NCI-H1436 (cell line): ENCODE results near the gene GNAT2.

Experiments used
- DNase-seq: peaks from one replicate; lab custom pipeline; 2025; lab: John Stamatoyannopoulos, UW

Gene GNAT2

DNA sequence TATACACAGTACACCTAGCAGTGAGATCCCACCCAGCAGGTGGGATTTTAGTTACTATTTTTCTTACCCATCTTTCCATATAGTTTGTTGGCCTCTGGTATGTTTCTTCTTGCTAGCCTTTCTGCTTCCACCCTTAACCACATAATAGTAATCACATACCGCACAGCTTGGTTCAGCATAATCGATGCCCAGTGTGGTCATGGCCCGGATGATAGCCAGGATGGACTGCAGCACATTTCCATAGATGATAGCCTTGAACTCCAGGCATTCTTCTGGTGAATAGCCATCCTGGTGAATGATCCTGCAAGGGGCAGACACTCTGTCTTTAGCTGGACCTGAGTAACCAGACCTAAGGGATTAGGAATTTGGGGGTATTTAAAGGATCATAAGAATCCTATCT, 9.5 kb downstream of the GNAT2 start:
- no peak for DNase-seq

DNA sequence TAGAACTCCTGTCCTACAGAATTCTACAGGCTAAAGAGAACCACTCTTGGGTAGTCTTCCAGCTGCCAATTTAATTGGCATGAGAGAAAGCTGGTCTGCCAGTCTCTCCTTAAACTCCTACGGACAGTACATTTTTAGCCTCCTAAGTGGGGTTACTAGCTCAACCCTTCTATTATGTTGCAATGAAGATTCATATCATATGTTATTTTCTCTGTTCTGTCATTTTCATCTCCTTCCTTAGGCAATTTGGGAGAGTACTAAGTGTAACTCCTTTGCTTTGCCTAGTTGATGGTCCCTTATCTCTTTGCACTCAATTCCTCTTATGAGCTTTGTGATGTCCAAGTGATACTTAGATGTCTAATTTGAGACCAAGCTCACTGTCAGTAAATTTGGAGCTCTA, 14.0 kb downstream of the GNAT2 start:
- DNase-seq = no peak

DNA sequence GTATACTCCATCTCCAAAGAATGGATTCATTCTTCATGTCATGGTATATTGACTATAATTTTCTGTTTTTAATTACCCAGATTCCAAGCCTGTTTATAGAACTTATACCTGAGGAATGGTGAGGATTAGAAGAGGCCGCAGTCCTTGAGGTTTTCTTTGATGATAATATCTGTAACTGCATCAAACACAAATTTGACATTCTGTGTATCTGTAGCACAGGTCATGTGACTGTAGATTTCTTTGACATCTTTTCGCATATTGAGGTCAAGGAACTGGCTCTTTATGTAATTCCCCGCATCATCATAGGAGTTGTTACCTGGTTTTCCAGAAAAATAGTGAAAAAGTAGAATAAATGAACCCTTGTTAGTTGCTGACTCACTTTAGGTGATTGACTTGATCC, 16.2 kb downstream of the GNAT2 start:
- no peak for DNase-seq

DNA sequence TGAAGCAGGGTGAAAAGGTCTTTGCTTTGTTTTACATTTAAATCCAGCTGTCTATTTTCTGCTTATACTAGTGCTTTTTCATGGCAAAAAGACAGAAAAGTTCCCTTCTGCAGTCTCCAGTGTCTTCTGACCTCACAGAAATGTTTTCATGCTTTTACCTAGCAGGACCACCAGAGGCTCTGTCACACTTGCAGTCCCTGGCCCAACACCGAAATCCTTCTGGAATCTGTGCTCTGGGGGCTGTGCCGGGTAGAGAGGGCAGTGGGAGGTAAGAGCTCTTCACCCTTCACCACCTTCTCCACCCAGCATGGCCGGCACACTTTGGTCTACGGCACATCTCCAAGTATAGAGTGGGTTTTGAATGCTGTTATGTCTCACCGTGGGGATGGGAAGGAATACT, 20.8 kb downstream of the GNAT2 start:
- no peak for DNase-seq

DNA sequence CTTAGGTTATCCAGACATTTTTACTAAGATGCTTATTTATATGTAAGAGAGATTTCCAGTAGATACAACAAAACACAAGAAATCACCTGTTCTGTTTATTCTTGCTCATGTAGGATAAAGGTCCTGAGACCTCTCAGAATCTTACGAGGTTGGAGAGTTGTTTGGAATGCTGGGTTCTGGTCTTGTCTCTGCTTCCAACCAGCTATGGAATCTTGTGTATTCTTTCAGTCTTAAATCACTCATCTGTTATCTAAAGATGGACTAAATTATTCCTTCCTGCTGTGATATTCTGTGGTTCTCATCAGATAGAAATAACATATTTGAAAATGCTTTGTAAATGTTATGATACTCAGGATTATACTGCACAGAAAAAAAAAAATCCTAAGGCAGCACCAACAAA, 21.3 kb downstream of the GNAT2 start:
- DNase-seq = no peak

DNA sequence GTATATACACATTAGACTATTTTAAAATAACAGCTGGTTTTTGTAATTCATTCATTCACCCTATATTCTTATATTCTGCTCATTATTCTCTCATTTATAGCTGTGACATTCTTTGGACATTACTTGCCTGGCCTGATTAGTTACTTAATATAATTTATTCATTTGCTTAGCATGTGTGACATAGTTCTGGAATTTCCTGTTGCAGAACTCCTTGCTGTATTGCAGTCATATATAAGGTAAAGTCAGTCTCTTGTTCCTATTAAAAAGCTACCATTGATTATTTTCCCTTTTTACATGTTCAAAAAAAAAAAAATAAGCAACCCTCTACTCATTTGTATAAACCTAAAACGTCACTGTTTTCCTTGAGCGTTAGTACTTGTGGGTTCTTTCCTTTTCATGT, 23.9 kb downstream of the GNAT2 start:
- DNase-seq = no peak

DNA sequence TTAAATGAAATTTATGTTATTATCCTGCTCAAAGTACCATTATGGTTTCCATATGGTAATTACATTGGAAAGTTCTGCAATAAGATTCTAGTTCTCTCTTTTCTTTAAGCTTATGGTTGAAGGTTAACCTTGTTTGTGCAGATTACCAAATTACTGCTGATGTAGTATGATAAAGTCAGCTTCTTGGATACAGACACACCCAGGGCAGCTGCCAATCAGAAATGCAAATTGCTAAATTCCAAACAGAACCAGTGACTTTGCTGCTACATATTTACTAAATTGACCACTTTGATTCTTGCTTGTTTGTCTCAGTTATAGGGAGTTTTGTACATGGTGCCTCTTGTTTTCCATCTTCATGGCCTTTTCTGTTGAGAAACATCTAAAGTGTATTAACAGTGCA, 26.5 kb downstream of the GNAT2 start:
- no peak for DNase-seq

DNA sequence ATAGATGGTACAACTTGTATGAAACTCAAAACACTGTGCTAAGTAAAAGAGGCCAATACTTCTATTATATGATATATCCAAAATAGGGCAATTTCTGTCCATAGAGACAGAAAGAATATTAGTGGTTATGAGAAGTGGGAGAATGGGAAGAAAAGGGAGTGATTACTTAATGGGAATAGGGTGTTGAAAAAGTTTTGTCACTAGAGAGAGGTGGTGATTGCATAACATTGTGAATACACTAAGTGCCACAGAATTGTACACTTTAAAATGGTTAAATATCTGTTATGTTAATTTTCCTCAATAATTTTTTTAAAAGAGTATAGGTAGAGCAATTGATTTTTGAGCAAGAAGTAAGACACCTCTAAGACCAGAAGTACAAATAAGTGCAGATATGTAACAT, 29.7 kb downstream of the GNAT2 start:
- DNase-seq = no peak

DNA sequence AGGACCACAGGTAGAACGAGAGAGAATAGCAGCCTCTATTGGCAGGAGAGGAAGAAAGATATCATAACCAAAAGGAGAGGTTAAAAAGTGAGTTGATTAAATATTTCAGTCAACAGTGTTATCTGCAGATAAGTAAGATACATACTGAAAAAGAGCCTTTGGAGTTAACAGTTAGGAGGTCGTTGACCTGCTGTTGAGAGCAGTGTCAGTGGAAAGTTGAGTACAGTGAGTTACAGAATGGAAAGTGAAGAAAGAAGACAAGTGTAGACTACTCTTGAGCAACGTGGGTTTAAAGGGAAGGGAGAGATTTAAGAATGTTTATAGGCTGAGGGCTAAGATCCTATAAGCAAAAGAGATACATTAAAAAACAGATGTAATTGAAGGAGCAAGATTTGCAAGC, 30.2 kb downstream of the GNAT2 start:
- DNase-seq = no peak

DNA sequence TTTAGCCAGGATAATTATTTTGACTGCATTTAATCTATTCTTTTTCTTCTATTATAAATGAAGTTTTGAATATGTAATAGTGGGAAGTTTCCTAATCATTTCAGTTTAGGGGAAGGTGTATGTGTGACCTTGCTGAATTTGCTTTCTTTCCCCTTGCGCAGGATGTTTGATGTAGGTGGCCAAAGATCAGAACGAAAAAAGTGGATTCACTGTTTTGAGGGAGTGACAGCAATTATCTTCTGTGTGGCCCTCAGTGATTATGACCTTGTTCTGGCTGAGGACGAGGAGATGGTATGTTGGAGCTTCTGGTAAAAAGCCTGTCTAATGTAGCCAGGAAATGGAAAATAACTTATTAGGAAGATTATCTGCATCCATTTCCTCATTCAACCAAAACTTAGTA, 33.4 kb downstream of the GNAT2 start:
- DNase-seq = no peak

DNA sequence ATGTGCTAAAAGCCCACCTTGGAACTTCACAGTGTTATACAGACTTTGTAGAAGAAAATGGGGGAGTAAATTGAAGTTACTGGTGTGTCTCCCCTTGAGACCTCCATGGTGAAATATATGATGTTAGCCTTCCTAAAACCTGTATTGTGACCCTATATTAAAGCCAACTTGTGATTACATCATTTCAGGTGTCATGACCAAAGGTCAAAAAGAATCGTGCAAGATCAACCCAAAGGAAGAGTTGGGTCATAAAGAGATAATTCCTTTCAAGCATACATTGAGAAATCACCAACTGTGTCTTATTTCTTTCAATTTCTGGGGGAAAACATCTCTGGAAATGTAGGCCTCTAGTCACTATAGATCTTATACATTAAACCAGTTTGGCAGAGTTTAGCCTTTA, 34.6 kb downstream of the GNAT2 start:
- DNase-seq = no peak

DNA sequence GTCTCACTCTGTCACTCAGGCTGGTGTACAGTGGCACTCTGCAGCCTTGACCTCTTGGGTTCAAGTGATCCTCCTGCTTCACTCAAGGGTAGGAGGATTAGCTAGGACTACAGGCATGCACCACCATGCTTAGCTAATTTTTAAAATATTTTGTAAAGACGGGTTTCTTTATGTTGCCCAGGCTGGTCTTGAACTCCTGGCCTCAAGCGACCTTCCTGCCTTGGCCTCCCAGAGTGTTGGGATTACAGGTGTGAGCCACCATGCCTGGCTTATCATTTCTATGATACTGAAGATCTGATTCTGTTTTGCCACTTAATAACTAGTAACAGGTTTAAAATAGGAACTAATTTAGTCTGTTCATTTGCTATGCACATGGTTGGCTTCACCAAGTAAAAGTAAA, 37.4 kb downstream of the GNAT2 start:
- DNase-seq = no peak

DNA sequence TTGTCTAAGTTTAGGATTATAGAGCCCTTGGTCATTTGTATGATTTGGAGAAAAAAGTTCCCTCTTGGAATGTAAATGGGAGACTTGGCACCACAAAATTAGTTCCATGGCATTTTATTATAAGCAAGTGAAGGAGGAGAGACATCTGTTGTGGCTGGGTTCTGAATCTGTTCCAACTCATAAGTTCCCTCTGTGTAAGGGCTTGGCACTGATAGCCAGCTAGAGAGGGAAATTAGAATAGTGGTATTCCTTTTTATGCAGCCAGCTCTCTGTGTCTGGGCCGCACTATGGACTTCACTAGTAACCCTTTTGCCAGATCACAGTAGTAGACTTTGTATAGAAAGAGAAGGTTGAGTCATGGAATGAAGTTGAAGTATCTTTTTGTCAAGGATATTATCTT, 39.9 kb downstream of the GNAT2 start:
- no peak for DNase-seq

DNA sequence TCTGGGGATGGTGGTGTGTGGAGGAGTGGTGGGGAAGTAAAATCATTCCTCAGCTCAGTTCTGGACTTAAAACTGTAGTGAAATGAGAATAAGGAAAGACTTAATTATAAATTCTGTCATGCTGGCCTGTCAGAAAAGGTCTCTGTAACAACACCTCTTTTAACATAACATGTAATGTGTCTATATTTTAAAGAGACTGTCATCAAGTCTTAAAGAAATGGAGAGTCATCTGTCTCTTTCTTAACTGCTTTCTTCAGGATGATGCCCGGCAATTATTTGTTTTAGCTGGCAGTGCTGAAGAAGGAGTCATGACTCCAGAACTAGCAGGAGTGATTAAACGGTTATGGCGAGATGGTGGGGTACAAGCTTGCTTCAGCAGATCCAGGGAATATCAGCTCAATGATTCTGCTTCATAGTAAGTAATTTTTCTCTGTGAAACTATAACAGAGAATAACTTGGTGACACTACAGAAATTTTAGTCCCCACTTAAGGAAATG, 40.4 kb downstream of the GNAT2 start:
- DNase-seq = no peak

DNA sequence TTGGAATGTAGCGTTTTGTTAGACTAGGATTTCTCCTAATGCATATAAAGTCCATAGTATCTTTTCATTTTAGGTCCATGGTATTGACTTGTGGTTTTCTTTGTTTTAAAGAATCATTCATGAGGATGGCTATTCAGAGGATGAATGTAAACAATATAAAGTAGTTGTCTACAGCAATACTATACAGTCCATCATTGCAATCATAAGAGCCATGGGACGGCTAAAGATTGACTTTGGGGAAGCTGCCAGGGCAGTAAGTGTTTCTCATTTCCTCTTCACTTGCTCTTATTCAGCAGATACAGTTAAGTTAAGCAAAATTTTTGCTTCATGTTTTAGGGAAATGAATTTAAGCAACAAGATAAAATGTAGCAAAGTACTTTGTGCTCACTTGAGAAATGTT, 45.6 kb downstream of the GNAT2 start:
- no peak for DNase-seq

DNA sequence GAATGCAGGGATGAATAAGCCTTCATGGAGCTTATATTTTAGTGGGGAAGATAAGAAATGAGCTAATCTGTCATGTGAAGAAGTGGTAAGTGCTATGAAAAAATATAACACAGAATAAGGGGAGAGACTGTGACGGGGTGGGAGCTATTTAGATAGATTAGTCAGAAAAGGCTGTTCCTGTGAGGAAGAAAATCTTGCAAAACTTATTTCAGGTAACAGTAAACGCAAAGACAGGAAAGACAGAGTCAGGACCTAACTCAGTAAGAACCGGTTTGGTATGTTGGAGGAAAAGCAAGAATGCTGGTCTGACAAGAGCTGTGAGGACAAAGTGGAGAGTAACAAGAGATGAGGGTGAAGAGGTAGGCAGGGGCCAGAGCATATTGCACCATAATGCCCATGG, 49.0 kb downstream of the GNAT2 start:
- no peak for DNase-seq

DNA sequence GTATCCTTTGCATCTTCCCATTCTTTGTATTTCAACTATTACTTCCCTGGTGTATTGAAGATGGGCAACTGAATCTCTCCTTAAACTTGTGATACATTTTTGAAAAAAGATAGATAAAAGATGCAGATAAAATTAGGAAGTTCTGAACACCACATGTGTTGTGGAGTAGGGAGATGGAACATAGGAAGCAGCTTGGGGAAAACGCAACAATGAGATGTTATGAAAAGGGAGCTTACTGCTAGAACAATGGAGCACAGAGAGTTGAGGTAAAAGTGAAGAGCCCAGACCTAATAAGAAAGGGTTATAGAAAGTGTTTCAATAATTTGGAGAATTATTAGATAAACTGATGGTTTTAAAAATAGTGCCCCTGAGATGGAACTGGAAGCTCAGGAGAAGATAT, 50.1 kb downstream of the GNAT2 start:
- DNase-seq = no peak

DNA sequence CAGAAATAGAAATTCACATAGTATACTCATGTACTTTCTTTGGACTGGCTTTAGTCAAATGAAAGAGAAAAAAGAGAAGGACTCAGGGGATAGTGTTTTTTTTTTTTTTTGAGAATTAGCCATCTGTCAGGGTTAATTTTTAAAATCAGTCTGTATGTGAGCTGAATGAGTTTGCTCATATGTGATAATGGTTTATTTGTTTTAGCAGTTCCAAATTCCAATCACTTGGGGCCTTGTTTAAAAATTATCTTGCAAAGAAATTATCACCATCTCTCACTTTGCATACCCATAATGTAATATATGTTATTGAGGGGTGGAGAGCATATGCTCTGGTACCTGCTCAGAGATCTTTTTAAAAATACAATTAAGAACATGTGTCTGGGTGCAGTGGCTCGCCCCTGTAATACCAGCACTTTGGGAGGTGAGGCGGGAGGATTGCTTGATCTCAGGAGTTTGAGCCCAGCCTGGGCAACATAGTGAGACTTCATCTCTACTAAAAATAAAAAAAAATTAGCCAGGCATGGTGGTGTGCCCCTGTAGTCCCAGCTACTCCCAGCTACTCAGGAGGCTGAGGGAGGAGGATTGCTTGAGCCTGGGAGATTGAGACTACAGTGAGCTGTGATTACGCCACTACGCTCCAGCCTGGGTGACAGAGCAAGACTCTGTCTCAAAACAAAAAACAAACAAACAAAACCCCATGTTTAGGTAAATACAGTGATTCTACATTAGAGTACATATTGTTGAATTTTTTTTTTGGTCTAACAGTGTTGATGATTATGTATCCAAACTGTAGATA, 51.3 kb downstream of the GNAT2 start:
- DNase-seq = no peak

DNA sequence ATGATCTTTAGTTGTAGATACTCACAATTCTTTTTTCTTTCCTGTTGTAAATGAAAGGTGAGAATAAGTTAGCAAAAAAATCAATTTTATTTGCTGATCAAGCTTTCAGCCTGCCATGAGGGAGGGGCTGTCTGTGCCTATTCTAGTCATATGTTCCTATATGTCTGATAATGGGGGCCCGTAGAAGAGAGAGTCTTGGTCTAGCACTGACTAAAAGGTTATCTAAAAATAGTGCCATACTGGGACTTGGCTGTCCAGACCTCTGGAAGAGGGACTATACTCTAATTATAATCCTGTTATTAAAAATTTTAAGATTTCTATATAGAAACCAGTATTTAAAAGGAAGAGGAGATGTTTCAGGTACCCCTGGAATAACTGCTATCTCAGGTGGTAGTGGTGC, 52.4 kb downstream of the GNAT2 start:
- no peak for DNase-seq

DNA sequence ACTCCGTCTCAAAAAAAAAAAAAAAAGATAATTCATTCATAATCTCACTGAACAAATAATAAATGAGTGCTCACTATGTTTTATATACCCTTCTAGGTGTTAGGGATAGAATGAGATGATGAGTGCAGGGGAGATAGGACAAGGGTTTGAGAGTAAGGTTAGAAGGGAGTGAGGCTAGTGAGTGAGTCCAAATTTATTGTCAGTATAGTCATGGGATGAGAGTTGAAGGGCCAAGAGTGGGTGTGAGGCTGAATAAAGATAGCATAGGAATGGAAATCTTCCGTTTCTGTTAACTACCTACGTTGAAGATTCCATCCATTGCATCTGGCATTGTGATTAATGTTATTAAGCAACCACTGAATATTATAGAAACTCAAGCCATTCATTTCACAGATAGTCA, 54.2 kb downstream of the GNAT2 start:
- no peak for DNase-seq

DNA sequence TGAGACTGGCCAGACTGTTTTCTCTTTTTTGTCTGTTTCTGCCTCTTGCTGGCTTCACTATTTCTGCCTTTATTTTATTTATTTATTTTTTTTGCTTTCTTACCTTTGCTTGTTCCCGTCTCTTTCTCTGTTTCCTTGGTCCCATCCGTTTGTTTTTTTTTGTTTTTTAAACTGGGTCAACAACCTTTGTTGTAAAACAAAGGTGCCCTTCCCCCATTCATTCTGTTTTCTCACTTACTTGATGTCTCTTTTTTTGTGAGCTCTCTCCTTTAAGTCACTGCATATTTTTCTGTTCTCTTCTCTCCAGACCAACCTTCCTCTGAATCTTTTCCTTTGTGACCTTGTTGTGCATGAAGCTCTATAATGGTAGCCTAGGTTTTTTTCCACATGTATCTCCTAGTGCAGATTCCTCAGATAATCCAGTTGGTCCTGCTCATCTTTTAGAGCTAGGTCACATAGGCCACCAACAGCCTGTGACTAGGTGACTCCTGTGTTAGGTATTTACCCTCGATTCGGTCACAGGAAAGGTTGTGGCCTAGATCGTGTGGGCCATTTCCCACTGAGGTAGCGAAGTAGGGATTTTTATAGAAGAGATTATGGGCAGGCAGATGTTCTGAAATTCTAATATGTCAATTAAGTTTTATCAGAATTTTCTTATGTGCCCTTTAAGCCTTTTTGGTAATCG, 55.1 kb downstream of the GNAT2 start:
- DNase-seq = no peak

DNA sequence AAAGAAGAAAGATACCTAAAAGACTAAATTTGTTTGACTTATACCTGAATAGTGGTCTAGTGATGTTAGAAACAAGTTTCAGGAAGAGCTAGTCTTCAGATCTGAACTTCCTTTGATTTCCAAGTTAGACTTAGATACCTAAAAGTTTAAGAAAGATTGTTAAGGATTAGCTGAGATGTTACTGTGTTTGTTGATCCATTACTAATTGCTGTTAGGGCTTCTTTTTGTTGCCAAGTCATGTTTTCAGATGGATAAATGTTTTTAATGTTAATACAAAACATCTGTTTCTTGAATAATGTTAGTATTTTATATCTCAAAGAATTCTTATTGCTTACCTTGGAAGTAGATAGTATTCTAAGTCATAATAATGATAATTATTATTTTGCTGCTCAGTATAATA, 59.4 kb downstream of the GNAT2 start:
- DNase-seq = no peak

DNA sequence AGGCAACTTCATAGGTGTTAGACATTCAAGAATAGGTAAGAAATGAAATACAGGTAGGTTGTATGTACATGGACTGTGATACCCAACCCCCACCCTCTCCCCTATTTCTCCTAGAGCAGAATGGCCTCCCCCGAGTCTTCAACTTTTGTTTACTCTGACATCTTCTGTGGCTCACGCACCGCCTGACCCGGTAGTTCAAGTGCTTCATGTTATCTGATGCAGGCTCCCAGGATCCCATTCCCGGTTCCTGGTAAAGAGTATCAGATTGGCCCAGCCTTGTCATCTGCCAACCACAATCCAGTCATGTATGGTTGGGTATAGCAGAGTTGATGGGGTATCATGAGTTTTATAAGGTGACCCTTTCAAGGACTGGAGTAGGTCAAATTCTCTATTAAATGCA, 61.9 kb downstream of the GNAT2 start:
- DNase-seq = no peak

DNA sequence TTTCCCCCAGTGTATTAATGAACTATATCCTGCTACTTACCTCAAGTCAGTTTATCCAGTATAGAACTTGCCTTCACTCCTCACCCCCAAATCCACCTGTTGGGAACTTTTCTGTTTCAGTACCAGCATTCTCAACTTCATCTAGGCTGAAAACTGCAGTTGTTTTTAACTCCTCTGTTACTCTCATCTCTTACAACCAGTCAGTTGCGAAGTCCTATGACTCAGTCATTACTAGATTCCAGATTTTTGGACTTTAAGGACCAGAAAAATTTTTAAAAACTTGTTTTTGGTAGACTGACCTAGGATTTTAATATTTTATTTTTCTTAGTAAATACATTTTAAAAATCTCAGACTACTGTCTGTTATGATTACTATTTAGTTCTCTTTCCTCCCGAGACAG, 62.9 kb downstream of the GNAT2 start:
- DNase-seq = no peak
